LNCaP clone FGC (cell line): ENCODE data around the gene SATB1.
"Not testable (repeated sequence)": the region's sequence is repeated elsewhere in the genome, so short reads cannot be mapped to it uniquely, and the experiment has no call there.

Experiments
- DNase-seq: peaks from one replicate; pipeline ENCODE4 v3.0.0-alpha.2; 2011; ENCODE audit warnings: low read depth
- H3K4me3 ChIP-seq: 2 replicates; pipeline ENCODE4 v1.5.1; 2011; ENCODE audit warnings: mild to moderate bottlenecking, low read depth, low read length, control low read depth
- CTCF ChIP-seq: IDR thresholded peaks from 2 replicates; pipeline ENCODE4 v1.5.1; 2012; ENCODE audit warnings: mild to moderate bottlenecking; ENCODE audit not compliant: control insufficient read depth, insufficient read depth; ENCODE audit errors: extremely low read depth

SATB1 gene

GRCh38 chr3:18337231-18337630, 87.9 kb downstream of the SATB1 start:
- DNase-seq: no peak
- no peak for TF ChIP-seq CTCF
- H3K4me3 ChIP-seq: no peak overlapping the region

- TF ChIP-seq CTCF: no peak
- no peak overlapping the region for H3K4me3 ChIP-seq
- DNase-seq: no peak
These were observed 90.1 kb downstream of the SATB1 start for GRCh38 chr3:18334837-18335601.

- peak overlapping the region; percentile 29; the same call in 1 of the 2 replicates for H3K4me3 ChIP-seq
- DNase-seq: not testable (repeated sequence)
These were observed 94.2 kb downstream of the SATB1 start for GRCh38 chr3:18330772-18331441.

GRCh38 chr3:18308096-18308650, 117.0 kb downstream of the SATB1 start:
- DNase-seq: no peak
- TF ChIP-seq CTCF: no peak
- no peak overlapping the region for H3K4me3 ChIP-seq

GRCh38 chr3:18307529-18307928, 117.6 kb downstream of the SATB1 start:
- TF ChIP-seq CTCF: no peak
- no peak for DNase-seq

GRCh38 chr3:18302517-18302916, 122.6 kb downstream of the SATB1 start:
- TF ChIP-seq CTCF: no peak
- no peak for DNase-seq
- H3K4me3 ChIP-seq: no peak overlapping the region

More at GRCh38 chr3:18307529-18307928, 117.6 kb downstream of the SATB1 start:
- H3K4me3 ChIP-seq: no peak overlapping the region

- DNase-seq: no peak
- no peak overlapping the region for H3K4me3 ChIP-seq
- no peak for TF ChIP-seq CTCF
These were observed 123.4 kb downstream of the SATB1 start for GRCh38 chr3:18301781-18302180.
